PC-3 (cell line): ENCODE measurements around the gene SPRR2A. TPM values are rescaled to one million over a fixed set of nuclear protein-coding genes. Genes with fewer than 3 reads are reported as not detected.

Source experiments
- ATAC-seq: fragments of 200-7000 bp; cut with Tn5 transposase; 2 replicates; pipeline ENCODE4 v1.9.1; 2020; ENCODE audit warnings: mild to moderate bottlenecking, moderate library complexity
- BruUV-seq: library from RNA; stranded (reverse); fragments of 400-500 nt; replicated peaks from 2 replicates; lab custom pipeline; 2021; lab: Mats Ljungman, UMichigan
- CTCF ChIA-PET: fragments of 300-600 bp; sonication (Branson Sonifier 250); formaldehyde crosslinking; loops from one replicate; lab custom pipeline; 2022; ENCODE audit warnings: antibody characterized with exemption; lab: Charles Lee
- POLR2A ChIA-PET: fragments of 300-600 bp; sonication (Branson Sonifier 250); formaldehyde crosslinking; loops from one replicate; lab custom pipeline; 2022; ENCODE audit warnings: antibody characterized with exemption; ENCODE audit not compliant: unreplicated experiment; lab: Charles Lee
- DNase-seq: peaks from one replicate; pipeline ENCODE4 v3.0.0-alpha.2; 2015
- H2AFZ ChIP-seq: fragments of 300-600 bp; sonication (generic); 2 replicates; pipeline ENCODE4 v1.6.0; 2016; ENCODE audit warnings: antibody characterized with exemption, low read length
- H3F3A ChIP-seq: fragments of 300-600 bp; sonication (generic); one replicate; pipeline ENCODE4 v1.6.0; 2017; ENCODE audit warnings: antibody characterized with exemption, low read length, control low read depth, mild to moderate bottlenecking; ENCODE audit not compliant: unreplicated experiment
- H3K27ac ChIP-seq: fragments of 300-600 bp; sonication (generic); 2 replicates; pipeline ENCODE4 v1.5.1; 2016; ENCODE audit warnings: mild to moderate bottlenecking, low read length
- H3K27me3 ChIP-seq: fragments of 300-600 bp; sonication (generic); 2 replicates; pipeline ENCODE4 v1.6.1; 2016; ENCODE audit warnings: low read length, mixed read lengths
- H3K36me3 ChIP-seq: fragments of 300-600 bp; sonication (generic); 2 replicates; pipeline ENCODE4 v1.6.1; 2016; ENCODE audit warnings: low read depth, mixed run types, low read length, mixed read lengths
- H3K4me1 ChIP-seq: fragments of 300-600 bp; sonication (generic); 2 replicates; pipeline ENCODE4 v1.5.1; 2016; ENCODE audit warnings: low read length; ENCODE audit not compliant: insufficient read depth
- H3K4me2 ChIP-seq: fragments of 300-600 bp; sonication (generic); 2 replicates; pipeline ENCODE4 v1.6.0; 2016; ENCODE audit warnings: low read length
- H3K4me3 ChIP-seq: fragments of 300-600 bp; sonication (generic); 2 replicates; pipeline ENCODE4 v1.5.1; 2016; ENCODE audit warnings: mild to moderate bottlenecking, low read length, mixed read lengths
- H3K79me2 ChIP-seq: fragments of 300-600 bp; sonication (generic); 2 replicates; pipeline ENCODE4 v1.6.1; 2017; ENCODE audit warnings: low read length, mixed read lengths
- H3K9ac ChIP-seq: fragments of 300-600 bp; sonication (generic); 2 replicates; pipeline ENCODE4 v1.6.0; 2016; ENCODE audit warnings: mild to moderate bottlenecking, low read length
- H3K9me2 ChIP-seq: fragments of 300-600 bp; sonication (generic); replicated peaks from 2 replicates; pipeline ENCODE4 v1.6.1; 2016; ENCODE audit warnings: mixed run types, low read length, mixed read lengths
- H3K9me3 ChIP-seq: fragments of 300-600 bp; sonication (generic); 2 replicates; pipeline ENCODE4 v1.6.1; 2016; ENCODE audit warnings: low read length, mixed read lengths
- H4K20me1 ChIP-seq: fragments of 300-600 bp; sonication (generic); 2 replicates; pipeline ENCODE4 v1.6.1; 2016; ENCODE audit warnings: low read length, mixed read lengths
- CTCF ChIP-seq: fragments of 300-600 bp; sonication (generic); conservative IDR thresholded peaks from 2 replicates; pipeline ENCODE4 v1.5.1; 2017; ENCODE audit warnings: antibody characterized with exemption, low read depth, mild to moderate bottlenecking, low read length
- EZH2 ChIP-seq: fragments of 300-600 bp; sonication (generic); IDR thresholded peaks from one replicate; pipeline ENCODE4 v1.6.1; 2017; ENCODE audit warnings: antibody characterized with exemption, mild to moderate bottlenecking, low read length; ENCODE audit not compliant: unreplicated experiment
- EZH2phosphoT487 ChIP-seq: fragments of 300-600 bp; sonication (generic); IDR thresholded peaks from 2 replicates; pipeline ENCODE4 v1.6.1; 2018; ENCODE audit warnings: mild to moderate bottlenecking, antibody characterized with exemption, low read length, borderline replicate concordance
- intact Hi-C: fragments of 100-400 bp; cut with micrococcal nuclease; formaldehyde crosslinking; loops from 2 replicates; pipeline ENCODE4 v1.9.0; 2023
- total RNA-seq: library from RNA; depleted of rRNA; stranded (reverse); fragments of >200 nt; gene quantifications from 2 replicates; pipeline ENCODE4 v1.2.3, GENCODE V29; 2014

Gene SPRR2A
- total RNA-seq, 1 experiment from 2014 or later = not detected

- Histone ChIP-seq H3K4me2 (no peak overlapping the region), H3K27me3 (peaks cover 46% of the 10 kb centered on the region), H3K9me2 (no peaks in the 10 kb centered on the region; the same call in 1 of the 2 replicates), H3K9ac (no peak overlapping the region), H3K36me3 (no peaks in the 10 kb centered on the region), H3K27ac (no peak overlapping the region), H3K4me1 (no peaks in the 10 kb centered on the region), H4K20me1 (no peaks in the 10 kb centered on the region), H2AFZ (no peak overlapping the region), H3K79me2 (no peaks in the 10 kb centered on the region), H3K4me3 (no peak overlapping the region), H3K9me3 (no peaks in the 10 kb centered on the region), H3F3A (no peaks in the 10 kb centered on the region)
- intact Hi-C loops = no loop called here
- TF ChIP-seq CTCF (no peak), EZH2 (no peak), EZH2phosphoT487 (no peak)
- DNase-seq (no peak), ATAC-seq (no peak)
- CTCF ChIA-PET = no interaction called here
- POLR2A ChIA-PET = no interaction called here
- no TSS peak for BruUV-seq
These were observed 24.4 kb upstream of the SPRR2A start for GRCh38 chr1:153081736-153082135.

DNA sequence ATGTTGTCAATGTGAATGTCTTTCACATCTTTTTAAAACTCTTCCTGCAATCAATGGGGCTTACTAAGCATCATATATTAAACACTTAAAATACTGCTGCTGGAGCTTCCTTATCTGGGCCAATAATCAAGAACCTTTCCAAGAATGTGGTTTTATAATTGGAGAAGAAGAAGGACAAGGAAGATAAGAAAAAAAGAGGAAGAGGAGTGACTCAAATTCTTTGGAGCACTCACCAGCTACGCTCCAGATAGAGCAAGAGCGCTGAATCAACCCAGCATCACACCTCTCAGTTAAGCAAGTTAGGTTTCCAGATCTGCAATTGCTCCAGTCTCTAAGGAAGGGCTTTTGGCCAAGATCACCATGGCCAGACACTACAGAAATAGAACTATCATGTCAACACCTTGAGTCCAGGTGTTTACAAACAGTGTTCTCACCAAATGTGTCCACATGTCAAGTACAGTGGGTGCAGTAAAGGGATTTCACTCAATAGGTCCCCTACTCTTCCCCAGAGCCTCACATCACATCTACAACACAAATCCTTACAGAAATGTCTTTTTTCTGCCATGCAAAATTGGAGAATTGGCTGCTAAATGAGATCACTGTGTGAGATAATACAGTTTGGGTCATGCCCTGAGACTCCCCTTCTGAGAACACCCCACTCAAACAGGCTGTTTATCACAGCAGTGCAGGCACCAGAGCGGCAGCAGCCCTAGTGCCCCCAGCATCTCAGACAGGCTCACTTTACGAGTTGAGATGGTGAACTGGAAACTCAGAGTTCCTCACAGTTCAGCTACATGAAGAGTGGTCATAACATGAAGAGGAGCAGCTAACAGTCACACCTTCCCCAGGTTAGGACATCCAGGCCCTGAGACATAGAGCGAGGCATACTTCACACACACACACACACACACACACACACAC lies 15.8 kb upstream of the SPRR2A start:
- intact Hi-C loops = no loop called here
- no peaks in the 10 kb centered on the region for H3K79me2 ChIP-seq
- H3K4me1 ChIP-seq = no peaks in the 10 kb centered on the region
- no peaks in the 10 kb centered on the region for H3K36me3 ChIP-seq
- peaks cover 44% of the 10 kb centered on the region for H3K27me3 ChIP-seq
- no TSS peak for BruUV-seq
- H3K9me2 ChIP-seq = no peaks in the 10 kb centered on the region
- no peaks in the 10 kb centered on the region for H4K20me1 ChIP-seq
- H2AFZ ChIP-seq = no peak overlapping the region
- H3F3A ChIP-seq = no peaks in the 10 kb centered on the region
- TF ChIP-seq CTCF (no peak), EZH2 (no peak), EZH2phosphoT487 (no peak)
- no peak overlapping the region for H3K27ac ChIP-seq
- no peak overlapping the region for H3K4me3 ChIP-seq
- H3K9me3 ChIP-seq = no peaks in the 10 kb centered on the region
- CTCF ChIA-PET = no interaction called here
- no peak for DNase-seq
- H3K9ac ChIP-seq = no peak overlapping the region
- no peak for ATAC-seq
- POLR2A ChIA-PET = no interaction called here
- H3K4me2 ChIP-seq = no peak overlapping the region

DNA sequence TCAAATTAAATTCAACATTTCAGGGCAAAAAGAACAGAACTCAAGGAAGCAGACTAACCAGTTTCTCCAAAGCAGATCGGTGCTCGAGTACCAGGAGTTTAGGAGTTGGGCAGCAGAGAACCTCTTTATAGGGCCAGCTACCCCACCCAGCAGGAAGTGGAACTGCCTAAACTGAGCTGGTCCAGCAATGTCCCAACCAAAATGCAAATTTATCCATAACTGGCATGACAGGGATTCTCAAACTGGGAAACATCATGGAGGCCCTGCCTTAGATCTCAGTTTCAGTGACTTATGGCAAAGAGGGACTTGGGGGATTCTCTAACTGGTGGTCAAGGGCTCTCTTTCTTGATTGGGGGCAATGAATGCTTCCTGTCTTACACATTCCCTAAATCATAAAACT lies 14.2 kb upstream of the SPRR2A start, which contains the start of gene SPRR2B:
Gene SPRR2B, minus strand, starts transcription at position 101 of the 400 bp plus-strand sequence. CDS start 772 bp downstream, outside the sequence.
- H3K27me3 ChIP-seq = peaks cover 49% of the 10 kb centered on the region
- POLR2A ChIA-PET = no interaction called here
- BruUV-seq = no TSS peak

More for the DNA sequence above, 14.2 kb upstream of the SPRR2A start, which contains the start of gene SPRR2B:
- no peaks in the 10 kb centered on the region for H3K4me1 ChIP-seq
- no peaks in the 10 kb centered on the region for H3F3A ChIP-seq
- H3K36me3 ChIP-seq = no peaks in the 10 kb centered on the region
- H3K9me3 ChIP-seq = no peaks in the 10 kb centered on the region
- H2AFZ ChIP-seq = no peak within 1 kb of the TSS
- TF ChIP-seq EZH2 (no peak), CTCF (no peak)
- no peak within 1 kb of the TSS for H3K9ac ChIP-seq
- no peak for DNase-seq
- ATAC-seq = no peak
- intact Hi-C loops = no loop called here
- no peak within 1 kb of the TSS for H3K4me2 ChIP-seq
- H3K27ac ChIP-seq = no peak within 1 kb of the TSS
- H3K79me2 ChIP-seq = no peaks in the 10 kb centered on the region
- H4K20me1 ChIP-seq = no peaks in the 10 kb centered on the region
- CTCF ChIA-PET = no interaction called here
- no peaks in the 10 kb centered on the region for H3K9me2 ChIP-seq
- no peak within 1 kb of the TSS for H3K4me3 ChIP-seq
